GM19468 (cell line): ENCODE results near the gene GM2A.
"Not testable (repeated sequence)": the region's sequence is repeated elsewhere in the genome, so short reads cannot be mapped to it uniquely, and the experiment has no call there.

Source experiments
- ATAC-seq: cut with Tn5 transposase; IDR thresholded peaks from one replicate; pipeline ENCODE4 v1.9.1; 2021; ENCODE audit warnings: mild to moderate bottlenecking, moderate library complexity, moderate number of reproducible peaks; ENCODE audit not compliant: unreplicated experiment; ENCODE audit errors: extremely low read depth

GM2A gene

DNA sequence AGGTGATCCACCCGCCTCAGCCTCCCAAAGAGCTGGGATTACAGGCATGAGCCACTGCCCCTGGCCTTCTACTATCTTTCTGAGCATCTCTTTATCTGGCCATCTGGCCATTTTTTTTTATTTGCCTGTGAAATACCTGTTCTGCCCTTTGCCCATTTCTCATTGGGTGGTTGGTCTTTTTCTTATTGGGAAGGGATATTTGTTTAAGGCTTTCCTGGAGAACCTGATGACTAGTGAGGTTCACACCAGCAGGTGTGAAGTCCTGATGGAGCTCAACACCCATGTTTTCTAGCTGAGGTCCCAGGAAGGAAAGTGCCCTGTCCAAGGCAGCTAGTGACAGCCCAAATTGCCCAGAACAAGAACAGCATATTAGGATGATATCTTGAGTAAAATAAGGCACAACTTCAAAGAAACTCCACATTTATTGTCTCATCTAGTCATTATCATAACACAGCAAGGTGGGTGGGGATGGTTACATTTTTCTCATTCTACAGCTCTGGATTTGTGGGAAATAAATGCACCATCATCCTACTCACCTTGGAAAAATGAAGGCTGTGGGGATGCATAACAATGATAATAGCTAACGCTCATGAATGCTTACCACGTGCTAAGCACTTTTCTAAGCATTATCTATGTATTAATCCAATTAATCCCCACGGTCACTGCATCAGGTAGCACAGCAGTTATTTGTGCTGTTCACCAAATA is 30.3 kb downstream of the GM2A start:
- no peak for ATAC-seq

GRCh38 chr5:151284392-151284967 is 31.5 kb downstream of the GM2A start:
- no peak for ATAC-seq

DNA sequence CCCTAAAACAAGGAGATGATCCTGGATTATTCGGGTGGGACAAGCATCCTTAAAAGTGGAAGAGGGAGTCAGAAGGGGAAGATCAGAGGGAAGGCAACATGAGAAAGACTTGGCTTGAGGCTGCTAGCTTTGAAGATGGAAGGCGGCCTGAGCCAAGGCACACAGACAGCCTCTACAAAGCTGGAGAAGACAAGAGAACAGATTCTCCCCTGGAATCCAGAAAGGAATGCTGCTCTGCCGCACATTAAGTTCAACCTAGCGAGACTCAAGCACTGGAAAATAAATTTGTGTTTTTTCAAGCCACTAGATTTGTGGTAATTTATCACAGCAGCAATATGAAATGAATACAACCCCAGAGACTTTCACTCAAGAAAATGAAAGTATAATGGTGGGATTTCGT is 32.7 kb downstream of the GM2A start:
- ATAC-seq: no peak

DNA sequence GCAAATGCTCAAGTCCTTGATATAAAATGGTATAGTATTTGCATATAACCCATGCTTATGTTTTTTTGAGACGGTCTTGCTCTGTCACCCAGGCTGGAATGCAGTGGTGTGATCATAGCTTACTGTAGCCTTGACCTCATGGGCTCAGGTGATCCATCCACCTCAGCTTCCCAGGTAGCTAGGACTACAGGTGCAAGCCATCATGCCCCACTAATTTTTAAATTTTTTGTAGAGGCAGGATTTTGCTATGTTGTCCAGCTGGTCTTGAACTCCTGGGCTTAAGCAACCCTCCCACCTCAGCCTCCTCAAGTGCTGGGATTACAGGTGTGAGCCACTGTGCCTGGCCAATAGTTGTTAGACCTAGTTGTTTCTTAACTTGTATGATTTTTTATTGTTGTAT is 33.3 kb downstream of the GM2A start:
- ATAC-seq: no peak

GRCh38 chr5:151288180-151288579 is 35.2 kb downstream of the GM2A start:
- no peak for ATAC-seq

- ATAC-seq: no peak
These were observed 40.6 kb downstream of the GM2A start for GRCh38 chr5:151293624-151294023.

- ATAC-seq: no peak
These were observed 42.2 kb downstream of the GM2A start for GRCh38 chr5:151295138-151295537.

GRCh38 chr5:151295791-151296477 is 42.9 kb downstream of the GM2A start:
- ATAC-seq: no peak

DNA sequence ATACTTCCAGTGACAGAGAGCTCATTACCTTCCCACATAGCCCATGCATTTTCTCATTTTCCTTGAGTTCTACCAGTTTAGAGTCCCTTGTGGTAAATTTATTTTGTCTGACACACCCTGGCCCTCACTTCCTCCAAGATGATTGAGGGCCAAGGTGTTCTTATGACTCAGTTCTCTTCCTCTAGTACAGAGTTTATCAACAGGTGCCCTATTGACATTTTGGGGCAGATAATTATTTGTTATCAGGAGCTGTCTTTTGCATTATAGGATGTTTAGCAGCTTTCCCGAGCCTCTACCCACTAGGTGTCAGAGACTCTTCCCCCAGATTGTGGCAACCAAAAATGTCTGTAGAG is 43.5 kb downstream of the GM2A start:
- no peak for ATAC-seq

- ATAC-seq: no peak
These were observed 44.0 kb downstream of the GM2A start for GRCh38 chr5:151296974-151297373.

GRCh38 chr5:151298063-151298855 is 45.3 kb downstream of the GM2A start:
- no peak for ATAC-seq

GRCh38 chr5:151303666-151304065 is 50.7 kb downstream of the GM2A start, which contains the start of gene SLC36A3:
SLC36A3 (minus strand) TSS chr5:151303766; CDS start chr5:151303354, 412 bp downstream.
- no peak for ATAC-seq

- not testable (repeated sequence) for ATAC-seq
These were observed 56.3 kb downstream of the GM2A start for GRCh38 chr5:151309266-151309665.

GRCh38 chr5:151309821-151310220 is 56.8 kb downstream of the GM2A start:
- not testable (repeated sequence) for ATAC-seq

DNA sequence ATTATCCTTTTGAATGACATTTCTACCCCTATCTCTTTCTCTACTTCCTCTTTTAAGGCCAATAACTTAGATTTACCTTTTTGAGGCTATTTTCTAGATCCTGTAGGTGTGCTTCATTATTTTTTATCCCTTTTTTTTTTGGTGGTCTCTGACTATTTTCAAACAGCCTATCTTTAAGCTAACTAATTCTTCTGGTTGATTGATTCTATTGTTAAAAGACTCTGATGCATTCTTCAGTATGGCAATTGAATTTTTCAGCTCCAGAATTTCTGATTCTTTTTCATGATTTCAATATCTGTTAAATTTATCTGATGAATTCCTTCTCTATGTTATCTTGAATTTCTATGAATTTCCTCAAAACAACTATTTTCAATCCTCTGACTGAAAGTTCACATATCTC is 57.9 kb downstream of the GM2A start:
- no peak for ATAC-seq

DNA sequence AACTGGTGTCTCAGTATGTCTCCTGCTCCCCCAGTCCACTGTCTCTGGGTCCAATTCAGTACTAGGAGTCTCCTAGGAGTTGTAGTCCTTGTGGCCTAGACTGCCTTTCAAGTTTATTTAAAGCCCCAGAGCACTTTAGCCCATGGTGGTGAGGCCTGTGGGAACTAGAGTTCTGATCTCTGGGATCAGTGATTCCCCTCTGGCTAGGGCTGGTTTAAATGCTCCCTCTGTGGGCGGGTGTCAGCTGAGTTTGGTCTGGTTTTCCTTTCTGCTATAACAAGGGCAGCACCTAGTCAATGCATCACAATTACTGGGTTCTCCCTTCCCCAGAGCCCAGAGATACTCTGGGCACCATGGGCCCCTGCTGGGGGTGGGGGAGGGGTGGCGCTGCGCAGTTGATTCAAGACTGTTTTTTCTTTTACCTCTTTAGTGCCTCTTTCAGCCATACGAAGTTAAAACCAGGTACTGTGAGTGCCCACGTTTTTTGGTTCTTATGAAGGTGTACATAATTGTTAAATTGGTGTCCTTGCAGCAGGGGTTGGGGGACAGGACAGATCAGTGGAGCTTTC is 59.9 kb downstream of the GM2A start:
- ATAC-seq: no peak

GRCh38 chr5:151313357-151313756 is 60.4 kb downstream of the GM2A start:
- ATAC-seq: no peak

DNA sequence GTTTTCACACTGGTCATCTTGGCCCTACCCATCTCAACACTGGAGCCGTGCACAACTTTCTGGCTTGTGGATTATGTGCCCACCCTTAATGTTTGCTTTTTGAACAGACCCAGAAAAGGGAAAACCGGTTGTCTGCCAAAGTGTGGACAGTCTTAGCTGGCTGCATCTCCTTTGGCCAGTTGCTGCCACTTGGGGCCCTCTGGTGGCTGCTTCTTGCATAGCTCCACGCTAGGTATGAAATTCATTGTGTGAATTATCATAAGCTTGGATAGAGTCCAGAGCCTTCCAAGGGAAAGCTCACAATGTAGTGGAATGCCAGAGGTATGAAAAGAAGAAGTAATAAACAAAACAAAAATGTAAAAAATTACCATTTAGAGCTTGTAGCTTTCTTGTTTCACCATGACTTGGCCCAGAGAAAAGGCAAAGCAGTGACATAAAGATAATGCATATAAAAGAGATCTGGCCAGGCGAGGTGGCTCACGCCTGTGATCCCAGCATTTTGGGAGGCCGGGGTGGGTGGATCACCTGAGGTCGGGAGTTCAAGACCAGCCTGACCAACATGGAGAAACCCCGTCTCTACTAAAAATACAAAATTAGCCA is 63.1 kb downstream of the GM2A start:
- no peak for ATAC-seq

- no peak for ATAC-seq
These were observed 64.9 kb downstream of the GM2A start for GRCh38 chr5:151317871-151318270.
